ENCODE measurements around the gene CLTRN. TPM values are rescaled to one million over a fixed set of nuclear protein-coding genes. Genes with fewer than 3 reads are reported as not detected.

CLTRN gene
- 0.11 and 0.39 TPM in 2 replicates for total RNA-seq

GRCh38 chrX:15664487-15665444 is at the start of gene CLTRN:
TSS of gene CLTRN (minus strand) at chrX:15664805. CDS start at chrX:15664775, 30 bp downstream.

DNA sequence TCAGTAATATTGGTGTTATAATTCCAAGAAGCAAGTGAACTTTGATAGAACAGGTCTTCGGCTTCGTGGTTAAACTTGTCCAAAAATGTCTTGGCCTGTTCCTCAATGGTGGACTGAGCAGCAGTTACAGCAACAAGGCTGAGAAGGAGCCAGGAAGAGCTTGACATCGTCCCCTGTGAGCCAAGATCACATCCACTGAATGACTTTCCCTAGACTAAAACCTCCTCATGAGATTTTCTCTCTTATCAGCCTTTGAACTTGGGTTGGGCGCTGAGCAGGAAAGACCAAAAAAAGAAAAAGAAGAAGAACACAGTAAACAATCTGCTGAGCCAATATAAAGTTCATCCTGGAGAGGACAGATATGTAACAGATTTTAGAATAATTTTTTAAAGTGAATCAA is 63.9 kb downstream of the CLTRN start, which contains the start of gene ACE2:
Gene ACE2 (minus strand): TSS at position 216 of the 400 bp plus-strand sequence. CDS start 49 bp downstream, at position 167.

Other genes with a start within 250 kb of the CLTRN start
- gene PIR, start 171.5 kb downstream of the CLTRN start, total RNA-seq = 17.6 and 22.6 TPM in 2 replicates
- gene BMX, start 164.0 kb downstream of the CLTRN start, total RNA-seq = not detected in 2 replicates
- not detected in 2 replicates for gene ACE2, start 63.8 kb downstream of the CLTRN start, total RNA-seq
- gene CA5B, start 73.5 kb upstream of the CLTRN start, total RNA-seq = 3.2 and 3.5 TPM in 2 replicates
- 3.7 and 4.7 TPM in 2 replicates for gene ZRSR2, start 125.7 kb upstream of the CLTRN start, total RNA-seq
- gene AP1S2, start 190.0 kb upstream of the CLTRN start, total RNA-seq = 15.4 and 16.5 TPM in 2 replicates

Data from hair follicular keratinocyte (primary cell).